K562 treated with DMSO at 1 percent for 12 hours (cell line): ENCODE data around the gene CACNB1. TPM values are rescaled to one million over a fixed set of nuclear protein-coding genes. Genes with fewer than 3 reads are reported as not detected.

Experiments
- total RNA-seq: library from RNA; unstranded; fragments of 300-600 nt; gene quantifications from 2 replicates; pipeline ENCODE4 v1.2.3, GENCODE V29; 2022; ENCODE audit not compliant: insufficient read depth

The CACNB1 gene
- 0.98 and 1.6 TPM in 2 replicates for total RNA-seq

GRCh38 chr17:39197380-39198185 is at the start of gene CACNB1:
Gene CACNB1 (minus strand): TSS chr17:39197669. CDS start chr17:39197495, 174 bp downstream.

DNA sequence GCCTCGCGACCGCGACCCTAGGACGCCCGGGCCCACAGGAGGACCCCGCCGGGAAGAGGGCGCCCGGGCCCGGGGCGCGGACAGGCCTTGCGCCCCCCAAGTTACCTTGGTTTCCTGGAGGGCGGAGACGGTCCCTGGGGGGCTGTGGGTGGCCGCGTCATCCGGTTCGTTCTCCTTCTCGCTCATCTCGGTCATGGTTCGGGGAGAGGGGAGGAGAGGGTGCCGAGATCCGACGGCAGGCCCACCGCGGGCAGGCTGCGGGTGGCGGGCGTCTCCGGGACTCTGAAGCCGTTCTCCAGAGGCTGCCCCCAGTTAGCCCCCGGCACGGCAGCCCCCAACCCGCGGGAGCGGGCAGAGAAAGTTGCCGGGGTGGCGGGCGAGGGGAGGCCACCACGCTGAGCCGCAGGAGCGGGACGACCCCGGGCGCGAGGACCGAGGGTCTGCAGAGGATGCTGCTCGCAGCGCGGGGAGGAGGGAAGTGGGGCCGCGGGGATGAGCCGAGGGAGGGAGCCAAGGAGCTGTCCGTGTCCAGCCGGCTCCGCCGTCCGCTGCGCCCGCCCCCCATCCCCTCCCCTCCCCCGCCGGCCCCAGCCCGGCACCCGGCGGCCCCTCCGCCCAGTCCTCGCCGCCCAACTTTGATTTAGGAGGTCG is 28.0 kb upstream of the CACNB1 start, which contains the start of gene STAC2:
Gene STAC2, minus strand, starts transcription at position 638 of the 651 bp plus-strand sequence. Its CDS starts 443 bp downstream, at position 195.

DNA sequence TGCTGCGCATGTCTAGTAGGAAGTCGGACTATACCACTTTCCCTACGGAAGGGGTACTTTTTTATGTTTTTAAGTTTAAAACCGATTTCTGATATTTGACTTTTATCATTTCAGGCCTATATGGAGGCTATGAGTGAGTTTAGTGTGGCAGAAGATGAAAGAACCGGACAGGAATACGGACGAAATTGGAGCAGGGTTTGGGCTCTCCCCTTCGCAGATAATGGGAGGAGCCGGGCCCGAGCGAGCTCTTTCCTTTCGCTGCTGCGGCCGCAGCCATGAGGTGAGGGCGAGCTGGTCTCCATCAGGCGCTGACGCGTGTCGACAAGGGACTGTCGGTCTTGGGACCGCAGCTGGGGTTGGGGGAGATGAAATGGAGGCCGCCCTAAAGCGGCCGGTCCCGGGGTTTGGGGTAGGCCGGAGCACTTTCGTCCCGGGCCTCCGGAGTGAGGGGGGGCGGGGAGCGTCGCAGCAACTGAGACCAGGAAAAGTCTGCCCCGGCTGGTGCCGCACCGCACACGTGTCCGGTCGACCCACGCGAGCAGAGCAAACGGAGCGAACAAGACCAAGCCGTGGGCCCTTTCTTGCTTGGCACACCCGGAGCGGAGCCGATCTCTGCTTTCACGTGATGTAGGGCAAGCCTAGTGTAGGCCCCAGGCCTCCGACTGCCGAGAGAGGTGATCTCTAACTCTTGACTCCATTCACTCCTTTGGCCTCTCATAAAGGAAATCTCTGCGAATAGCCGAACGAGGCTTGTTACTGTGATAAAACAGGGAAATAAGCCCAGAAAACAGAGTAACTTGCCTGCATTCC is 2.8 kb upstream of the CACNB1 start, which contains the start of gene RPL19:
Gene RPL19, plus strand, starts transcription at position 214 of the 810 bp plus-strand sequence. Its CDS starts 62 bp downstream, at position 276.

GRCh38 chr17:39165841-39166349 is 31.6 kb downstream of the CACNB1 start, which contains the start of gene ARL5C:
Gene ARL5C (minus strand): TSS chr17:39166161. CDS start chr17:39165760, 401 bp downstream.

DNA sequence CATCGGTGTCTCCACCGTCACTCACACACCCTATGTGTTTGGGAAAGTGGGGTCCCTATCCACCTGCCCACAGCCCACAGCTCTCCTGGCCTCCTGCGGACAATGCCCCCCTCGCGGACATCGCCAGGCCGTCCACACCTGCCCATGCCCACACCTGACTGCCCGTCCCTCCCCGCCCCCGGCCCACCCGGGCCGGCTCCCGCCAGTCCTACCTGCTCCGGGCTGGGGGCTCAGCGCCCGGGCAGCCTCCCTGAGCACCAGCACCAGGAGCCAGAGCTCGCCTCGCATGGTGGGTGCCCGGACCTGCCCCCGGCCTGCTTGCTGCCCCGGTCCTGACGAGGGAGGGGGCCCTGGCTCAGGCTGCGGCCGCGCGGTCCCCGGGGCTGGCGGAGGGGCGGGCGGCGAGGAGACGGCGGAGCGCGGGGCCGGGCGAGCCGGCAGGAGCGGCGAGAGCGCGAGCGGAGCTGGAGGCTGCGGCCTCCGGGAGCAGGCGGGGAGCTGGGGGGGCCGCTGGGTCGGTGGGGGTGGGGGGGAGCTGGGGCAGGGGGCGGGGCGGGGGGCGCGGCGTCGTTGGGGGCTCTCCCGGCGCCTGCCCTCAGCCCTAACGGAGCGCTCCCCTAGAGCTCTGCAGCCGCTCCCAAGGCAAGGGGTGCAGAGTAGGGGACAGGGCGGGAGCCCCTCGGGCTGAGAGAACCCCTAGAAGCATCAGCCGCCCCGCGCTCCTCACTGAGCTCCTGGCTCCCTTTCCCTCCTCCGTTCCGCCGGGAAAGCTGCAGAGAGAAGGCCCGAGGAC is 46.1 kb downstream of the CACNB1 start, which contains the start of gene PLXDC1:
Gene PLXDC1, minus strand, starts transcription at position 488 of the 793 bp plus-strand sequence. Its CDS starts 200 bp downstream, at position 288.

Other genes with a start within 250 kb of the CACNB1 start
- gene FBXO47, start 230.3 kb downstream of the CACNB1 start, total RNA-seq = not detected in 2 replicates
- not detected in 2 replicates for gene PLXDC1, start 46.0 kb downstream of the CACNB1 start, total RNA-seq
- gene ARL5C, start 31.5 kb downstream of the CACNB1 start, total RNA-seq = not detected in 2 replicates
- gene RPL19, start 2.6 kb upstream of the CACNB1 start, total RNA-seq = 4,112 and 5,079 TPM in 2 replicates
- not detected in 2 replicates for gene STAC2, start 28.3 kb upstream of the CACNB1 start, total RNA-seq
- gene FBXL20, start 204.0 kb upstream of the CACNB1 start, total RNA-seq = 2.0 and 5.7 TPM in 2 replicates